ENCODE results near the gene PDSS2. TPM values are rescaled to one million over a fixed set of nuclear protein-coding genes. Genes with fewer than 3 reads are reported as not detected.

PDSS2 gene
- total RNA-seq (ENCODE audit: low replicate concordance): 11.6 and 14.9 TPM in 2 replicates

DNA sequence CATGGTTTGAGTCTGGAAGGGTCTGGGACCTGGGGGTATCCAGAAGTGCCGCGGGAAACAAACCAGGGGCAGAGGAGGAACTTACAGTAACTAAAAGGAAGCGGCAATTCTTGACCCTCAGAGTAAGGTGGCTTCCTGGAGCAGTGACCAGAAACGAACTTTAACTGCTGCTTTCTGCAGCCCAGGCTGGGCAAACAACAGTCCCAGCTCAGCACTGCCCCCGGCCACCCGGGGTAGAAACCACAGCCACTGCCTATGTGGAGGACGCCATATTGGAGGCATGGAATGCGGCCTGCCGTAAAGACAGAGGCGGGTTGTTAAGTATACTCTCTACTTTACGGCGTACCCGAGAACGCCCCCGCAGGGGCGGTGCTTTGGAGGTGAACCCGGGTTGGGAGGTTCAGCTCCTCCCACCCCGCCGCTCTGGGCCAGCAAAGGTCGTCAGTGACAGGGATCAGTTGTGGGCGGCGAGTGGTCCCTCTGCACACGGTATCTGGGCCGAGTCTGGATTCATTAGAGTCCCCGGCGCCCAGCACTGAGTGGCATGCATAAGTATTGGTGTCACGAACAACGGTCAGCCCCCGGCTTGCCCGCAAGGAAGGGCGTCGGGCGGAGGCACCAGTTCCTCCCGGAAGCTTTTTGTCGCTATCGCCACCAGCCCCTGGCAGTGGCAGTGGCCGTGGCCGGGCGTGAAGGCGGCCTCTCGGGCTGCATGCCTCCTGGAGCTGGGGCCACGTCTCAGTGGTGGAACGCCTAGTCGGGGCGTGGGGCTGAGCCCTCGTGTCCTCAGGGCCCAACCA is at the start of gene PDSS2:
PDSS2 (minus strand) TSS at position 282 of the 800 bp plus-strand sequence; CDS start at position 3, 279 bp downstream.
- H3K27ac ChIP-seq: peak within 1 kb of the TSS; percentile 47
- H3K27me3 Mint-ChIP-seq (ENCODE audit: insufficient read depth, low read depth): no peaks in the 10 kb centered on the region
- no peaks in the 10 kb centered on the region for H3K9me3 ChIP-seq (ENCODE audit: low read depth)
- no peaks in the 10 kb centered on the region for H3K4me1 ChIP-seq
- H2AFZ ChIP-seq (replicated peaks): peak within 1 kb of the TSS; percentile 99
- H3K27ac Mint-ChIP-seq: peak within 1 kb of the TSS; percentile 86
- H3K9me3 Mint-ChIP-seq: no peaks in the 10 kb centered on the region
- no peaks in the 10 kb centered on the region for H4K20me1 ChIP-seq (ENCODE audit: low read depth)
- TF ChIP-seq, protein P1, sequence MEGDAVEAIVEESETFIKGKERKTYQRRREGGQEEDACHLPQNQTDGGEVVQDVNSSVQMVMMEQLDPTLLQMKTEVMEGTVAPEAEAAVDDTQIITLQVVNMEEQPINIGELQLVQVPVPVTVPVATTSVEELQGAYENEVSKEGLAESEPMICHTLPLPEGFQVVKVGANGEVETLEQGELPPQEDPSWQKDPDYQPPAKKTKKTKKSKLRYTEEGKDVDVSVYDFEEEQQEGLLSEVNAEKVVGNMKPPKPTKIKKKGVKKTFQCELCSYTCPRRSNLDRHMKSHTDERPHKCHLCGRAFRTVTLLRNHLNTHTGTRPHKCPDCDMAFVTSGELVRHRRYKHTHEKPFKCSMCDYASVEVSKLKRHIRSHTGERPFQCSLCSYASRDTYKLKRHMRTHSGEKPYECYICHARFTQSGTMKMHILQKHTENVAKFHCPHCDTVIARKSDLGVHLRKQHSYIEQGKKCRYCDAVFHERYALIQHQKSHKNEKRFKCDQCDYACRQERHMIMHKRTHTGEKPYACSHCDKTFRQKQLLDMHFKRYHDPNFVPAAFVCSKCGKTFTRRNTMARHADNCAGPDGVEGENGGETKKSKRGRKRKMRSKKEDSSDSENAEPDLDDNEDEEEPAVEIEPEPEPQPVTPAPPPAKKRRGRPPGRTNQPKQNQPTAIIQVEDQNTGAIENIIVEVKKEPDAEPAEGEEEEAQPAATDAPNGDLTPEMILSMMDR (IDR thresholded peaks at IDR 0.05): peak; percentile 65
- peak; percentile 0 for TF ChIP-seq EZH2 (IDR thresholded peaks at IDR 0.05)
- peak; percentile 13 for TF ChIP-seq EZH2phosphoT487 (IDR thresholded peaks at IDR 0.05)
- peak within 1 kb of the TSS; percentile 91 for H3K4me3 ChIP-seq
- H3K79me2 ChIP-seq (ENCODE audit: low read depth): peaks cover 13% of the 10 kb centered on the region
- peaks cover 3% of the 10 kb centered on the region for H3K36me3 Mint-ChIP-seq
- peak; percentile 99 for DNase-seq (ENCODE audit: low spot score)
- H3K36me3 ChIP-seq: no peaks in the 10 kb centered on the region
- H3K27me3 ChIP-seq: peaks cover 14% of the 10 kb centered on the region
- peak within 1 kb of the TSS; percentile 92 for H3K4me3 Mint-ChIP-seq
- peak within 1 kb of the TSS; percentile 63 for H3K9ac ChIP-seq
- peaks cover 12% of the 10 kb centered on the region for H3F3A ChIP-seq (ENCODE audit: low read depth)
- peak within 1 kb of the TSS; percentile 92 for H3K4me2 ChIP-seq
- peaks cover 10% of the 10 kb centered on the region for H3K4me1 Mint-ChIP-seq

- DNase-seq (ENCODE audit: low spot score): no peak
- Histone ChIP-seq H2AFZ (replicated peaks) (no peak overlapping the region), H3K36me3 (no peaks in the 10 kb centered on the region), H3K79me2 (ENCODE audit: low read depth) (peaks cover 29% of the 10 kb centered on the region), H3F3A (ENCODE audit: low read depth) (no peaks in the 10 kb centered on the region), H3K4me2 (no peak overlapping the region), H3K4me1 (peaks cover 19% of the 10 kb centered on the region), H3K27me3 (no peaks in the 10 kb centered on the region), H3K9me3 (ENCODE audit: low read depth) (no peaks in the 10 kb centered on the region), H3K9ac (no peak overlapping the region), H4K20me1 (ENCODE audit: low read depth) (peaks cover 27% of the 10 kb centered on the region), H3K27ac (no peak overlapping the region), H3K4me3 (no peak overlapping the region)
- Mint-ChIP-seq H3K9me3 (no peaks in the 10 kb centered on the region), H3K4me1 (peaks cover 24% of the 10 kb centered on the region), H3K27ac (no peak overlapping the region), H3K4me3 (no peak overlapping the region), H3K36me3 (peaks cover 25% of the 10 kb centered on the region), H3K27me3 (ENCODE audit: insufficient read depth, low read depth) (no peaks in the 10 kb centered on the region)
- TF ChIP-seq, protein P1 (IDR thresholded peaks at IDR 0.05): no peak
- no peak for TF ChIP-seq EZH2 (IDR thresholded peaks at IDR 0.05)
- no peak for TF ChIP-seq EZH2phosphoT487 (IDR thresholded peaks at IDR 0.05)
These were observed 46.8 kb upstream of the PDSS2 start for GRCh38 chr6:107506145-107506544.

- Histone ChIP-seq H3F3A (ENCODE audit: low read depth) (no peaks in the 10 kb centered on the region), H3K4me1 (peaks cover 19% of the 10 kb centered on the region), H2AFZ (replicated peaks) (no peak overlapping the region), H3K27me3 (no peaks in the 10 kb centered on the region), H4K20me1 (ENCODE audit: low read depth) (peaks cover 27% of the 10 kb centered on the region), H3K36me3 (no peaks in the 10 kb centered on the region), H3K9me3 (ENCODE audit: low read depth) (no peaks in the 10 kb centered on the region), H3K27ac (no peak overlapping the region), H3K9ac (no peak overlapping the region), H3K4me2 (peak overlapping the region; percentile 34), H3K79me2 (ENCODE audit: low read depth) (peaks cover 44% of the 10 kb centered on the region), H3K4me3 (no peak overlapping the region)
- Mint-ChIP-seq H3K4me1 (peaks cover 20% of the 10 kb centered on the region), H3K4me3 (no peak overlapping the region), H3K27me3 (ENCODE audit: insufficient read depth, low read depth) (no peaks in the 10 kb centered on the region), H3K36me3 (peaks cover 23% of the 10 kb centered on the region), H3K27ac (no peak overlapping the region), H3K9me3 (no peaks in the 10 kb centered on the region)
- TF ChIP-seq EZH2 (IDR thresholded peaks at IDR 0.05): no peak
- TF ChIP-seq EZH2phosphoT487 (IDR thresholded peaks at IDR 0.05): no peak
- TF ChIP-seq, protein P1 (IDR thresholded peaks at IDR 0.05): no peak
- no peak for DNase-seq (ENCODE audit: low spot score)
These were observed 45.1 kb upstream of the PDSS2 start for GRCh38 chr6:107504270-107505026.
